Peyer's patch (tissue), 4 donors: ENCODE data around the gene RPL27A.

Source experiments
- POLR2A ChIP-seq, 2 donors: fragments of 450-650 bp; IDR thresholded peaks; one replicate each; pipeline ENCODE4 v1.5.1; 2017; ENCODE audit warnings: antibody characterized with exemption in 2 of 2, mild to moderate bottlenecking in 2 of 2, moderate library complexity in 2 of 2
- TF ChIP-seq, protein P1 (sequence below), 6 experiments: fragments of 450-650 bp in 4 of 6; fragments of 200-600 bp in 2 of 6; sonication (generic) in 1 of 6; IDR thresholded peaks; one replicate each; pipeline ENCODE4 v1.5.1; 2017 to 2019; ENCODE audit warnings: antibody characterized with exemption in 6 of 6, mild to moderate bottlenecking in 3 of 6, moderate library complexity in 1 of 6

DNA sequence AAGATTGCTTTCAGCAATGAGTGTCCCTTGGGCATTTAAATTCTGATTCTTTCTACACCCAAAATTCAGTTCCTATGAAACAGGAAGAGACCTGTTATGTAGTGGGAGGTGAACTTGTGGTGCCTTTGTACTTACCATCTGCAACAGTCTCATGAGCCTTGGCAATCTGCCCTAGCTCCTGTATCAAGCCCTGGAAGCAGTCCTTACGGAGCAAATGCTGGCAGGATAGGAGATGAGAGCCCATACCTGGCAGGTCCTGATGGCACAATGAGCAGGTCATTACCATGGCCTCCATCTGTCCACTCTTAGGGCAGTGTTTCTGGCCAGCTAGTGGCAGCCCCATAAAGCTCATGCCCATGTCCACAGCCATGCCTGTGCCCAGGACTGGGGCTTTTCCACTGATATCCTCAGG is 10.9 kb upstream of the RPL27A start:
- TF ChIP-seq, protein P1, sequence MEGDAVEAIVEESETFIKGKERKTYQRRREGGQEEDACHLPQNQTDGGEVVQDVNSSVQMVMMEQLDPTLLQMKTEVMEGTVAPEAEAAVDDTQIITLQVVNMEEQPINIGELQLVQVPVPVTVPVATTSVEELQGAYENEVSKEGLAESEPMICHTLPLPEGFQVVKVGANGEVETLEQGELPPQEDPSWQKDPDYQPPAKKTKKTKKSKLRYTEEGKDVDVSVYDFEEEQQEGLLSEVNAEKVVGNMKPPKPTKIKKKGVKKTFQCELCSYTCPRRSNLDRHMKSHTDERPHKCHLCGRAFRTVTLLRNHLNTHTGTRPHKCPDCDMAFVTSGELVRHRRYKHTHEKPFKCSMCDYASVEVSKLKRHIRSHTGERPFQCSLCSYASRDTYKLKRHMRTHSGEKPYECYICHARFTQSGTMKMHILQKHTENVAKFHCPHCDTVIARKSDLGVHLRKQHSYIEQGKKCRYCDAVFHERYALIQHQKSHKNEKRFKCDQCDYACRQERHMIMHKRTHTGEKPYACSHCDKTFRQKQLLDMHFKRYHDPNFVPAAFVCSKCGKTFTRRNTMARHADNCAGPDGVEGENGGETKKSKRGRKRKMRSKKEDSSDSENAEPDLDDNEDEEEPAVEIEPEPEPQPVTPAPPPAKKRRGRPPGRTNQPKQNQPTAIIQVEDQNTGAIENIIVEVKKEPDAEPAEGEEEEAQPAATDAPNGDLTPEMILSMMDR (IDR thresholded peaks at IDR 0.05) = no peak
- TF ChIP-seq POLR2A (IDR thresholded peaks at IDR 0.05) = no peak
